NOMO-1 (cell line): Measurements from ENCODE around the gene CENPO.
A peak's percentile ranks its signal among the peaks of the same experiment; 100 is the strongest.
"Not testable (repeated sequence)": the region's sequence is repeated elsewhere in the genome, so short reads cannot be mapped to it uniquely, and the experiment has no call there.

ENCODE experiments used
- DNase-seq, 2 experiments: peaks; one replicate each; lab custom pipeline; 2025; ENCODE audit not compliant: unreplicated experiment in 2 of 2; lab: John Stamatoyannopoulos, UW

CENPO gene

DNA sequence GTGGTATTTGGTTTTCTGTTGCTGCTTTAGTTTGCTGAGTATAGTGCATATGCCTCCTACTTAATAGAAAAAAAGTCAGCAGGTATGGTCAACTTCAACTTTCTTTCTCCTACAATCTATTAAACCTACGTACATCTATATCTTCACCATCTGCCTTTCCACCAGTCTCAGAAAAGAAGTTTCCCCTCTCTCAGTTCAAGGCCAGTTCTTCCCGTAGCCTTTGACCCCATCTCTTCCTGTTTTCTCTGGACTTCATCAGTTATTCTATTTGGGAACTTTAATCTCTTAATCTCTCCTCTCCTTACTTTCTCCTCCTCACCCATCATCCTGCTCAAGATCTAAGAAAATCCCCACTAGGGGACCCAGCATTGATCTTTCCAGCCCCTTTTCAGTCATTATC is 5.7 kb upstream of the CENPO start:
- no peak for DNase-seq

DNA sequence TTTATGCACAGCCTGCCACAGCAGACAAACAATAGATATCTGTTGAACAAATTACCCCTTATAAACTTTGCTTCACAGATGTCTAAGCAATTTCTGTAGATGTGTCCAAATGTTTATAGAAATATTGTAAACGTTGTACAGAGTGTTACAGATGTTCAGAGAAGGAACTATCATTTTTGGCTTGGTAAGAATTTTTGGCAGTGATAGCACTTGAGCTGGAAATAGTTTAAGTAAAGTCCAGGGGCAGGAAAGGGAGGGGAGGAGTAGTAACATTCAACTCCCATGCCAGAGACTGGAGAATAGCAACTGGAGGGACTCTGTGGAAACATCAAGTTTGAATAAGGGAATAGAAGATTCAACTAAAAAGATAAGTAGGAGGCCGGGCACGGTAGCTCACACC is 4.4 kb upstream of the CENPO start:
- no peak for DNase-seq

DNA sequence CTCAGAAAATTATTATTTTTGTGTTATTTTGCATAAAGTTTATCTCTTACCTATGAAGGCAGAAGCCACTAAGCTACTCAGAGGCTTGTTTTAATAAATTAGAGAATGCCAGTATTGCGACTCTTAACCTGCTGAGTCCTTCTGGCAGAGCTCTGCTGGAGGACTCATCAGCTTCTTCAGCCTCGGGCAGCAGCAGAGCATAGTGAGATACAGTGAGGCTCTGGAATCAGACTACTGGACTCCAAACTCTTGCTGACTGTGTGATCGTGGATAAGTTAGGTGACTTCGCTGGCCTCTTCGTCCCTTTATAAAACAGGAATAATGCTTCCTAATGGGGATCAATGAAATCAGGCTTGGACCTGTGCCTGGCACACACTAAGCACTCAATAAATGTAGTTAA is 1.8 kb upstream of the CENPO start:
- no peak for DNase-seq

DNA sequence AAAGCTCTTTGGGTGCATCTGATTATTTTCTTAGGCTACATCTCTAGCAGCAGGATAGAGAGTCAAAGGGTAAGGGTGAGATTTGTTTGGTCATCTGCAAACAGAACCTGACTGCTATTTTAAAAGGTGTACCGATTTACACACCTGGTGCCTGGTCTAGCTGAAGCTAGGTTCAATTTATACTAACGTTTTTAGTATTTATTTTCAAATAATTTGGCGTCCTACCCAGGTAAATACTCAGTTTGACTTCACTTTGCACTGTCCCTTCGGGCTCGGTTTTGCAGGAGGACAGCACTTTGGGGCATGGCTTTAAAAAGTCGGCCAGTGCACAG is 717 bp upstream of the CENPO start:
- DNase-seq = no peak

DNA sequence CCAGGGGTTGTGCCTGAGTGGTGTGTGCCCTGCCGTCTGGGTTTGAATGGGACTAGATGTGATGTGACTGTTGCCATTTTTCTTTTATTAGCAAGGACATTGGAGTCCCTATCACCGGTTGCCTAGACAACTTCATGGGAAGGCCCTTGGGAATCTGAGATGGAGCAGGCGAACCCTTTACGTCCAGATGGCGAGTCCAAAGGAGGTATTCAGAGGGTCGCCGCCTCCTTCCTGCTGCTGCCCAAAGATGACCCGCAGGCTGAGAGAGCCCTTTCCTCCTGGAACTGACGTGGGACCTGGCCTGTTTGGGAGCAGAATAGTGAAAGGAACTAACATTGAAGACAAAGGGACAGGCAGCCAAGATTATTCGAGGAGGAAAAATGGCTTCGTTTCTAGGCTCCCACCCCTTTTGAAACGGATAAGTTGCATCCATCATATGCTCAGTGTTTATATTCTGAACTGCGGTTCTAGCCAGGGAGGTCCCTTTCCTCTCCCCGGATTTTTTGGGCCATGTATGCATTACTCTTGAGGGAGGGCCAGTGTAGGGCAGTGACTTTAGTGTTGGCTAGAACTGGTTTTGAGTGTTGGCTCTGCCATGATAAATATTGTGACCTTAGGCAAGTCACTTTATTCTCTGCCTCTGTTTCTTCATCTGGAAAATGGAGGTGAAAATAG is 673 bp downstream of the CENPO start:
- peak in 1 of 2 experiments; percentile 14 for DNase-seq

DNA sequence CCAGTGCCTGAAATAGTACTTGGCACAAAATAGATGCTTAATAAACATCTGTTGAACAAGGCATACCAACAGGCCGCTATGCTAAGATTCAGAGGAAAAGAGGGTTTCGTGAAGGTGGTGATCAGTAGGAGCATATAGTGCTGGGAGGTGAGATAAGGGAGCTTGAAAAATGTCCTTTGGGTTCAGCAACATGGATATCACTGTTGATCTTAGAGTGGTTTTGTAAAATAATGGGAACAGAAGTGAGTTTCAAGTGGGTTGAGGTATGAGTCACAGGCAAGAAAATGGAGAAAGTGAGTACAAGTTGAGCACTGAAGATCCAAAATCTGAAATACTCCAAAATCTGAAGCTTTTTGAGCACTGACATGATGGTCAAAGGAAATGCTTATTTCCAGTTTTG is 4.4 kb downstream of the CENPO start:
- no peak for DNase-seq

DNA sequence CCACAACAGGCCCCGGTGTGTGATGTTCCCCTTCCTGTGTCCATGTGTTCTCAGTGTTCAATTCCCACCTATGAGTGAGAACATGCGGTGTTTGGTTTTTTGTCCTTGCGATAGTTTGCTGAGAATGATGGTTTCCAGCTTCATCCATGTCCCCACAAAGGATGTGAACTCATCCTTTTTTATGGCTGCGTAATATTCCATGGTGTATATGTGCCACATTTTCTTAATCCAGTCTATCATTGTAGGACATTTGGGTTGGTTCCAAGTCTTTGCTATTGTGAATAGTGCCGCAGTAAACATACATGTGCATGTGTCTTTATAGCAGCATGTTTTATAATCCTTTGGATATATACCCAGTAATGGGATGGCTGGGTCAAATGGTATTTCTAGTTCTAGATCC is 7.3 kb downstream of the CENPO start:
- DNase-seq = not testable (repeated sequence)

DNA sequence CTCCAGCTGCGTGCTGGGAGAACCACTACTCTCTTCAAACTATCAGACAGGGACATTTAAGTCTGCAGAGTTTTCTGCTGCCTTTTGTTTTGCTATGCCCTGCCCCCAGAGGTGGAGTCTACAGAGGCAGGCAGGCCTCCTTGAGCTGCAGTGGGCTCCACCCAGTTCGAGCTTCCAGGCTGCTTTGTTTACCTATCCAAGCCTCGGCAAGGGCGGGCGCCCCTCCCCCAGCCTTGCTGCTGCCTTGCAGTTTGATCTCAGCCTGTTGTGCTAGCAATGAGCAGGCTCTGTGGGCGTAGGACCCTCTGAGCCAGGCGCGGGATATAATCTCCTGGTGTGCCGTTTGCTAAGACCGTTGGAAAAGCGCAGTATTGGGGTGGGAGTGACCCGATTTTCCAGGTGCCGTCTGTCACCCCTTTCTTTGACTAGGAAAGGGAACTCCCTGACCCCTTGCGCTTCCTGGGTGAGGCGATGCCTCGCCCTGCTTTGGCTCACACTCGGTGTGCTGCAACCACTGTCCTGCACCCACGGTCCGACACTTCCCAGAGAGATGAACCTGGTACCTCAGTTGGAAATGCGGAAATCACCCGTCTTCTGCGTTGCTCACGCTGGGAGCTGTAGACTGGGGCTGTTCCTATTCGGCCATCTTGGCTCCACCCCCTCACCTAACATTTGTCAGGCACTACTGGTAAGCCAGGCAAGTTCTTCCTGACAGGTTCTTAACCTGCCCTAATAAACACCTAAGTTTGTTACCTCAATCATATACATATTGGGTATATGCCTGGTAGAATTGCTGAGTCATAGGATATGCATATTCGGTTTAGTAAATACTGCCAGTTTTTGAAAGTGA is 12.8 kb downstream of the CENPO start:
- not testable (repeated sequence) for DNase-seq

DNA sequence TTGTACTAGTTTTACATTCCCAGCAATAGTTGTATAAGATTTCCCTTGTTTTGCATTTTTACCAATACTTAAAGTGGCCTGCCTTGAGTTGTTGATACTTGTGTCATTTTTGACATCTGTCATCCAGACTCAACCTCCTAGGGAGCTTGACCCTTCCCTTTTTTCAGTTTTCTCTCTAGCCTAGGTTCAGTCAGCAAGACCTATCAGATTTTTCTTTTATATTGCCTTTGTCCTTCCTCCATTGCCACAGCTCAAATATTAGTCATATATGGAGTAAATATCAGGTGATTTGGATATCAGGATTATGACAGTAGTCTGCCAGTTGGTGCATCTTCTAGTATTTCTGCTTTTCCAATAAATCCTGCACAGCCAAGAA is 13.4 kb downstream of the CENPO start:
- no peak for DNase-seq

DNA sequence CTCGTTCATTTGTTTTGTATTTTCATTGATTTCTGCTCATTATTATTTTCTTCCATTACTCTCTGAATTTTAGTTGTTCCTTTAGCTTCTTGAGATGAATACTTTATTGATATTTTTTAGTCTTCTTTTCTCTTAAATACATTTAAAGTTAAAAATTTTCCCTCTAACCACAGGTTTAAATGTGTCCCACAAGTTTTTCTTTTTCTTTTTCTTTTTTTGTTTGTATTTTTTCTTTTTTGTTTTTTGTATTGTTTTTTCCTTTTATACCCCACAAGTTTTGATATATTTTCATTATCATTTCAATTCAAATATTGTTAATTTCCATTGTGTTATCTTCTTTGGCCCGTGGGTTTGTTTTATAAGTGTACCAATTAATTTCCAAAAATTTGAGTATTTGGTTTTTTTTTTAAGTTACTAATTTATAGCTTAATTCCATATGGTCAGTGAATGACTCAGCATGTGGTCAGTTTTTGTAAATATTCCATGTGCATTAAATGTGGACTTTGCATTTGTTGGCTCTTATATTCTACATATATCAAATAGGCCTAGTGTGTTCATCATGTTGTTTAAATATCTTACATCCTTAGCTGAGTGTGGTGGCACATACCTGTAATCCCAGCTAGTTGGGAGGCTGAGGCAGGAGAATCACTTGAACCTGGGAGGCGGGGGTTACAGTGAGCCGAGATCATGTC is 16.2 kb downstream of the CENPO start:
- no peak for DNase-seq

DNA sequence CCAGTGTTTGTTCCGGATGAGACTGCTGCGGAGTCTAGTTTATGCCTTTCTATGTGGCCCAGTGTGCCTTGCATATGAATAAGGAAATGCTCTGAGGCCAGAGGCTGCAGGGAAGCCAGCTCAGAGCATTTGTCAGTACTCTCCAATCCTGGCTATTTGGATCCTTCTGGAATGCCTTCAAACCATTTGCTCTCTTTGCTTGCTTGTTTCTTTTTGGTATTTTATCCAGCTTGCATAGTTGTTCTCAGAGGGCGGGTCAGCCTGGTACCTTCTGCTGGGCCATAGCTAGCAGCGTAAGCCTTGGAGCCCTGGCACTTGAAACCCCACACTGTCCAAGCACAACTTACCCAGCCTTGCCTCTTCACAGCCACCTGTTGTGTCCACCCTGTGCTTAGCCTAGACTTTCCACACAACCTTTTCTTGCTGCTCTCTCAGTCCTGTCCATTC is 20.5 kb downstream of the CENPO start:
- no peak for DNase-seq

DNA sequence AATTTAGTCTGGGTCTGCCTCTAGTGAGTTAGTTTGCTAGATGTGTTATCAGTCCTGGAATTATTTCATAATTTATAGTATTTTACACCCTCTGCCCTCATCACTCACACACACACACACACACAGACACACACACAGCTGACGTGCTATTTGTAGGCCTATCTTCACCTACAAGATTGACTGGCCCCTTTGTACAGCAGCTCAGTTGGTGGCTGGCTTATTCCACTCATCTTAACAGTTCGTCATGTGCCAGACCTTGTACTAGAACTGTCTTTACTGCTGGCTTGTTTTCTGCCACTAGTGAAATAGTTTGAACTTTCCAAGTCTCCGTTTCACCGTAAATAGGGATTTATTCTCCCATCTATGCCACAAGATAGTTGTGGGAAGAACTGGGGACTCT is 21.3 kb downstream of the CENPO start:
- no peak for DNase-seq

DNA sequence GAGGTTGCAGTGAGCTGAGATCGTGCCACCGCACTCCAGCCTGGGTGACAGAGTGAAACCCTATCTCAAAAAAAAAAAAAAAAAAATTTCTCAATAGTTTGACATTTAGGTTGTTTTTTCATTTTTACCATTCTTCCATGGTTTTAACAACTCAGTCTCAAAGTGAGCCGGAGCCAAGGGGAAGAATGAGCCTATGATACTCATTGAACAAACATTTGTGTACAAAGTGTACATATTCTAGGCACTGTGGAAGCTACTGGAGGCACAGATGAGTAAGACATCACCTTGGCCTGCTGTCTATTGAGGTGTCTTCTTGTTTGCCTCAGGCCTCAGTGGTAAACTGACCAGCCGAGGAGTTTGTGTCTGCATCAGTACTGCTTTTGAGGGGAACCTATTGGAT is 21.9 kb downstream of the CENPO start:
- DNase-seq = no peak

DNA sequence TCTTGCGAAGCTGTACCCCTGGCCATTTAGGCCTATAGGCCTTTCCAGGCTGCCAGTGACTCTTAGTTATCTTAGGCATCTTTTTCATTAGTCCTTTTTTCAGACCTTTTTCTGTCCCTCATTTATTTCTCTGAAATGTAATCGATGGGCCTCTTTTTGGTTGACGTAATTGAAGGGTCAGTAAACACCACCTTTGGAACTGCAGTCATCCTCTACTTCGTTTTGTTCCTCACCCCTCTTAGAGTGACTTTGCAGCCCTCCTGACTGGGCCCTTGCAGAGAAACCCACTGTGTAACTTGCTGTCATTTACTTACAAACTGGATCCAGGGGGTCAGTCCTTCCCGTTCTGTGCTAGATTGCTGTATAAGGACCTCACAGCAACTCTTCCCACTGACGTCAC is 23.2 kb downstream of the CENPO start:
- DNase-seq = no peak

DNA sequence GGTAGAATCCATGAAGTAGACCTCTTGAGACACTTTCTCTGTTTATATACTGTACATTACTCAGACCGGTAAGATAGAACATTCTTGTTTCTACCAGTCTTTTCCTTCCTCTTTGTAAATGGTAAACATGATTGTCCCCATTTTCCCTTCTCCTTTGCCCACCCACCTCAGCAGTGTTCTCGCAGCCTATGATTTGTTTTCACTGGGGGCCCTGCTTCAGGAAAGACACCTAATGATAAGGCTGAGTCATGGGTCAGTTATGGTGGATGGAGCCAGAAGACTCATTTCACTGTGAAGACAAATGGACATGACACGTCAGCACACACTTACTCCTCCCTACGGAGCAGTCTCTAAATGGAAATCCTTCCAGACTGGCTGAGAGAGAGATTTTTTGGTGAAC is 23.7 kb downstream of the CENPO start:
- no peak for DNase-seq

DNA sequence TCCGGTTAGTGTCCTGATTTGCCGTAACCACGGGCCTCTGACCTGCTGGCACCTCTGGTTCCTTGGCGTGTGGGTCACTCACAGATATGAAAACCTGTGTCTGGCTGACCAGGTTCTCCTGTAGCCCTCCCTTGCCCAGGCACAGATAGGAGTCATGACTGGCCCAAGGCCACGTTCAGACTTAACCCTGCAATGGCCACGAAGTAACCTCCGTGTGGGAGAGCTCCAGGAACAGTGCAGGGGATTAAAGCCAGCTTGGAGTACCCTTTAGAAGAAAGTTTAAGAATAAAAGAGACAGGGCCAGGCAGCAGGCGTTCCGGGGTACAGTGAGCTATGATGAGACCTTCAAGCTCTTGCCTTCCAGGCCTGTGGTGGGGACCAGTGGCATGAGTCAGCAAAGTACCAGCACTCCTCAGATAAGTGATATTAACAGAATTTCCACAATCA is 25.5 kb downstream of the CENPO start:
- DNase-seq = no peak

DNA sequence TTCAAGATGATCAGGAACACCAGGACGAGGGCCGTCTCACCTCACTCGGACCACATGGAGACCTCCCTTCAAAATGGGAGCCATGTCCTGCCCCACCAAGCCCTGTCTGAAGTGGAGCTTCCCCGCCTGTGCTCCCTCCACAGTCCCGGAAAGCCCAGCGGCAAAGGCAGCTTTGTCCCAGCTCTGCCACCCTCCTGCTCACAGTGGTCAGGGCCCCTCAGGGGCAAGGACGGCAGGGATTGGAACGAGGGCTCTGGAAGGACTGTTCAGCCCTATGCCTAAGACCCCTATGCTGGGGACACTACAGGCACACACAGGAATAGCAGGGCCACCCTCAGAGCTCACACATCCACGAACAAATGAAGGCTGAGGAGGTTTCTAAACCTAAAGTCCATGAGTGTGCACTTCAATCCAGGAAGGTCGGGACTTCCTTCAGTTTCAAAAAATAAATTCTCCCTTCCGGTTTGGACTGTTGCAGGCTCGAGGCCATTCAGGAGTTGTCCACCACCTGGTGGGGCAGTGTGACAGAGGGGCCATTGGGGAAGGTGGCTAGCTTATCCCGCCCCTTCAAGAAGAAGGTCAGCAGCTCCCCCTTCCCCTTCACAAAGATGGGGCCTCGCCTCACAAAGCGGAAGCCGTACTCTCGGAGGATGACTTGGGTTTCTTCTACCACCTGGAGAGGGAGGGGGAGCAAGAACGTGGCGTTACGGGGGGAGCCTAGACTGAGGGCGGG is 26.4 kb downstream of the CENPO start:
- no peak for DNase-seq

DNA sequence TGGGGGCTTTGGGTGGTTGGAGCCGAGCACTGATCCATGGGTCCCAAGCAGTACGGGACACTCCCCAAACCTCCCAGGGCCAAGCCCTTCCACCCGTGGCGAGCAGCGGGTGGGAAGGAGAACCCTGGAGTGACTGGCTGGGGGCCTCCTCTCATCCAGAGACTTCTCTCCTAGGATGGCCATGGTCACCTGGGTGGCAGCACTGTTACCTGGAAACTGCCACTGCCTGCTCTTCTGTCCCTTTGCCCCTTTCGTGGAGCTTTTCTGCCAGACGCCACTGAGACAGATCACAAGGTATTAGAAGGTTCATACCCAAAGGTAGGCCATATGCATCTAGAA is 26.9 kb downstream of the CENPO start:
- no peak for DNase-seq

DNA sequence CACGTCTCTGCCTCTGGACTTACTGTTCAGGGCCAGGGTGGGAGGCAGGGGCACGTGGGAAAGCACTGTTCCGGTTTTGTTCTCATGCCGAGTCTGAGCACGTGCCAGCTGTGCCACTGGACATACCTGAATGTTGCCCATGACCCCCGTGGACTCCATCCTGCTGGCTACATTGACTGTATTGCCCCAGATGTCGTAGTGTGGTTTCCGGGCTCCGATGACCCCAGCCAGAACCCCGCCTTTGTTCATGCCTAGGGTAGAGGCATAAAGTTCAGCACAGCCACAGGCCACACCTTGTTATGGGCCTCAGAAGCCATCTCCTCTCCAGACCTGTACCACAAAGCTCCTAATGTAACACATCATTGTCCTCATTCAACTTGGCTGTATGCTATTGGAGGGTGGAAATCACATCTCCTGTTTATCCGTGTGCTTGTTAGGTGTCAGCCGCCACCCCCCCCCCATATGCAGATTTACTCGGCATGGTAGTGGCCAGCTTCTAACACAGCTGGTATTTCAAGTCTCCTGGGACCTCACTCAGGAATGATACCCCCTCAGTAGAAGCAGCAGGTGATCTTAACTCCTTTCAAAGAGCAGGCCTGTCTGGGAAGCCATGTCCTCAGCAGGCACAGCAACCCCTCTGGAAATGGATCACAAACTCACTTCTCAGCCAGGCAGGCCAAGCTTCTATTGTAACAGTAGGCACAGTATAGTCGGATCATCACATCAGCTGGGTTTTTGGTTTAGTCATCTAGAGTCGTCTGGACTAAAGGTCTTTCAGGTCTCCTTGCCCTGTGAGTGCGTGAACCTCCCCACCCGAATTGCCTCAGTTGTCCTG is 27.6 kb downstream of the CENPO start:
- DNase-seq = no peak

DNA sequence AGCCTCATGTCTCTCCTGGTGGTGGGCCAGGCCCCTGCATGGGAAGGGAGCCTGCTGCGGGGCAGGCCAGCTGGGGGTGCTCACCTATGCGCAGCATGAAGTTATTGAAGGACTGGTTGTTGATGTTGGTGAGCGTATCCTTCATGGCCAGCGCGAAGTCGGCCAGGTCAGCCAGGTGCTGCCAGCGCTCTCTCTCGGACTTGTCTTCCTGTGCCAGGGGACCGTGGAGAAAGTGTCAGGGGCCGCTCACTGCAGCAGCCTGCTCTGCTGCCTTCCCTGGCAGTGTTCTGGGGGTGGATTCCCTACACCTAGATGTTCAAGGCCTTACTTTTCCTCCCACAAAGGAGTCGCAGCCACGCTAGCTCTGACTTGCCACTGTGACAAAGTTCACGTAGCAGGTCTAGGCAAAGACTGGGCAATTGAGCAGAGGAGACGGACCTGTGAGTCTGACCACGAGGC is 28.2 kb downstream of the CENPO start:
- no peak for DNase-seq
